ENCODE results near the gene PPM1E.

DNA sequence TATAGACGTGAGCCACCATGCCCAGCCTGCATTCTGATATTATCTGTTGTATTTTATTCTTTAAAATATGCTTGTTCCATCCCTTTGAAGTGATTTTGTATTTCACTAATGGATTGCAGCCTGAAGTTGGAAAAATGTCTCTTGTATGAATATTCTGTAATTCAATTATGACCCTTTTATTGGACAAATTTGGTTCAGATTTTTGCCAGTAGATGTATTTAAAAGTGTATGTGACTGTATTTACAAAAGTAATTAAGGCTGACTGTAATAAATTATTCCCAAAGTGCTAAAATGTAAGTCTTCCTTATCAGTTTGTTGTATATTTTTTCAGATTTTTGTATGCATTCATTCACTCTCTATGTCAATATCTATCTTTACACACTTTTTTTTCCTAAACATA, 23.8 kb downstream of the PPM1E start:
- TF ChIP-seq POLR2A (IDR thresholded peaks at IDR 0.05; ENCODE audit: low read length) (no peak), EP300 (IDR thresholded peaks at IDR 0.05) (no peak)

Data from A549 (cell line).